NCI-H82 (cell line): ENCODE measurements around the gene RPS6KL1.
A peak's percentile ranks its signal among the peaks of the same experiment; 100 is the strongest.

ENCODE experiments used
- DNase-seq: peaks from one replicate; lab custom pipeline; 2025; lab: John Stamatoyannopoulos, UW

The RPS6KL1 gene

GRCh38 chr14:74951443-74952179, 28.6 kb upstream of the RPS6KL1 start:
- no peak for DNase-seq

DNA sequence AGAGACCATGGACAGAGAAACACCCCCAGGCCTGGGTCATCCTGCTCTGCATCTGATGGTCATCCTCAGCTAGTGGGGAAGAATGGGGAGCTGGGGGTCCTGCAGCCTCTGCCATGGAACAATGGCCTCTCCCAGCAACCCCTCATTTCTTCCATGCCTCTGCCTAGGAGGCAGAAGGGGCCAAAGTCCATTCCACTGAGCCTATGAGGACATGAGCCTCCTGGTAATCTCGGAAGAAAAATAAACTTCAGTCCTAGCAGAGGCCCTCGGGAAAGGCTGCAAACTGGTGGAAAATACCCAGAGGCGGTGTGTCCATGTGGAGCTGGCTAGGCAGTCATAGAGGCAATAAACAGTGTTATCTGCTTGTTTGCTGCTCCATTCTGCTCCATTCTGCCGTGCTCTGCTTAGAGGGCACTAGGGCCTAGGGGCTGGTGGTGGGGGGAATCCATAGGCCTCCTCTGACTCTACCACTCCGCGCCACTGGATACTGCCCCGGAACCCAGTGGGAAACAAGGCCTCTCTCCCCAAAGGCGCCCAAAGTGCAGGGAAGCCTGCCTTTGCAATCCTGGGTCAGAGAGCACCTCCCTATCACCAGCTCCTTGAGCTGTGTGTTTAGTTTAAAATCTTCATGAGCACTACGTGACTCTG, 27.9 kb upstream of the RPS6KL1 start:
- DNase-seq = no peak

GRCh38 chr14:74949859-74950573, 27.0 kb upstream of the RPS6KL1 start:
- no peak for DNase-seq

GRCh38 chr14:74949191-74949601, 26.1 kb upstream of the RPS6KL1 start:
- no peak for DNase-seq

- no peak for DNase-seq
Observed at GRCh38 chr14:74948228-74949175, 25.4 kb upstream of the RPS6KL1 start.

DNA sequence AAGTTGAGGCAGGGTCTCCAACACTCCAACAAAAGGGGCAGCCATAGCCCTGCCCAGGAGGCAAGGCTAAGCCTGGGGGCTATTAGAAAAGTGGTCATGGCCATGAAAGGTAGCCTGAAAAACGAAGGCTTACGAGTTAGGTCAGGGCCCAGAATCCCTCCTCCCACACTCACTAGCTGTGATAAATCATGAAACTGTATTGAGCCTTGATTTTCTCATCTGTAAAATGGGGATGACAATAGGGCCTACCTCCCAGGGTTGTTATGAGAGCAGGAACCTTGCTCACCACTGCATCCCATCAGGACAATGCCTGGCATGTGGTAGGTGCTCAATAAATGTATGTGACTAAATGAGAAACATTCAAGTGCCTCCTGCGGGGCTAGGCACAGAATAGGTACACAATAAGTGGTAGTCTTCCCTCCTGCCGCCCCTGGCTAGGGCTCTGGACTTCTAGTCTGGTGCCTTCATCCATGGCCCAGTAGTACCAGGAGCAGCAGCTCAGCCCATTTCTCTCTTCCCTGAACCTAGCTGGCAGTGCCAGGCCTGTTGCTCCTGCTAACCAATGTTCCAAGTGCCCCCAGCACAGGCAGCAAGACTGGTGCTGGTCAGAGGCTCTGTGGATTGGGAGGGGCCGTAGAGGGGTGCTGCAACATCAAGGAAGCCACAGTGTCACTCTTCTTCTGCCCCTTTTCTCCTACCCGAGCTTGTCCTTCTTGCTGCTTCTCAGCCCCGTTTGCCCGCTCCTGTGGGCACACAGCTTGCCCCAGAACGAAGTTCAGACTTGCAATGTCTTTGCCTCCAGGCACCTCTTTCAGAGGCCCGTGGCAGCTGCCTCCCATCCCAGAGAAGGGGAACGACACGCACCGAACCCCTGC, 24.5 kb upstream of the RPS6KL1 start:
- no peak for DNase-seq

DNA sequence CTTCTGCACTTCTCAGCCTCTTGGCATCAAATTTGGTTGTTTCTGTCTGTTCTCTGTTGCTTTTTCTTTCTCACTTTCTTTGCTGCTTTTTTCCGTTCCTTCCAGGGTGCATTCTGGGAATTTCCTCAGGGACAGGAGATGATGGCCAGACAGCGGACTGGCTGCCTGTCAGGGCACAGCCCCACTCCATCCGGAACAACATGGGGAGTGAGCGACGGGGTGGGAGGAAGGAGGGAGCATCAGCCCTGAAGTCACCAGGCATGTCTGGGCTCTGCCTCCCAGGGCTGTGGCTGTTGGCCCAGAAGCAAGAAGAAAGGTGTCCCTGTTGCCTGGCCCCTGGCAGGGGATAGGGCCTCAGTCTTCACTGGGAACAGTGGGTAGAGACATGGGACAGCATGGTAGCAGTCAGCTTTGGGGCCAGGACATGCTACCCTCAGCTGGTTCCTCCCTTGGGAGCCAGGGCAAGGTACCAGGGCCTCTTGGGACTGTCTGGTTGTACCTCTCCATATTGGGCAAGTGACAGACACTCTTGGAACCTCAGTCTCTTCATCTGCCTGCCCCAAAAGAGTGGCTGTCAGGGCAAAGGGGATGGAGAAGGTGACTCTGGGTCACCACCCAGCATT, 23.7 kb upstream of the RPS6KL1 start:
- DNase-seq = no peak

DNA sequence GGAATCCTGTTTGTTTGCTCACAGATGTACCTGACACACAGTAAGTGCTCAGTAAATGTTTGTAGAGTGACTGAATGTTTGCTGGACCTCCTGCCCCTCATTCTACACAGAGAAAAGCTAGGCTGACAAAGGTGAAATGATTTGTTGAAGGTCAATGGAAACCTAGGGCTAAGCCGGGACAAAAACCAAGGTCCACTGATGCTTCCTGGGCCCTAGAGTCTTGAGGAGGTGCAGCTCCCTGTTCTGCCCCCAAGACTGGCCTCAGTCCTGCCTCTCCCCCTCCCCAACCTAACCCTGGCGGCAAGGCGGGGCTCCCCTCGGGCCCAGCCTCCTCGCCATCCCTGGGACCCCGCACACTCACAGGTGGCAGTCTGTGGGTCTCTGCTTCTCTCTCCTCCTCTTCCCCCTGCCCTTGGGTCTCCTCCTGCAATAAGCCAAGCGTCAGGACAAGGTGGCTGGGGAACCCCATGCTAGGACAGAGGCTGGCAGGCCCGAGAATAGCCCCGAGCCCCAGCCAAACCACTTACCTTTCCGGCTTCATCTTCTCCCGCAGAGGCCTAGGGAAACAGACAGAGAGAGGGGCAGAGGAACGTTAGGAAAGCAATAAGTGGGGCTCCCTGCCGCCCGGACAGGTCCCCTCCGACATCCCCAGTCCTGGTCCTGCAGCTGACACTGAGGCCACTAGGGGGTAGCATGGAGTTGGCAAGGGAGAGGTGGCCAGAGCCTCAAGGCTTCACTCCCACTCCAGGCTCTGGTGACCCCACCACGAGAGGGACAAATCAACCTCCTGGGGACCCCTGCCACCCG, 23.0 kb upstream of the RPS6KL1 start:
- DNase-seq = peak; percentile 79

- DNase-seq = peak; percentile 61
Observed at GRCh38 chr14:74945261-74945851, 22.3 kb upstream of the RPS6KL1 start.

- DNase-seq = no peak
Observed at GRCh38 chr14:74942608-74943007, 19.5 kb upstream of the RPS6KL1 start.

DNA sequence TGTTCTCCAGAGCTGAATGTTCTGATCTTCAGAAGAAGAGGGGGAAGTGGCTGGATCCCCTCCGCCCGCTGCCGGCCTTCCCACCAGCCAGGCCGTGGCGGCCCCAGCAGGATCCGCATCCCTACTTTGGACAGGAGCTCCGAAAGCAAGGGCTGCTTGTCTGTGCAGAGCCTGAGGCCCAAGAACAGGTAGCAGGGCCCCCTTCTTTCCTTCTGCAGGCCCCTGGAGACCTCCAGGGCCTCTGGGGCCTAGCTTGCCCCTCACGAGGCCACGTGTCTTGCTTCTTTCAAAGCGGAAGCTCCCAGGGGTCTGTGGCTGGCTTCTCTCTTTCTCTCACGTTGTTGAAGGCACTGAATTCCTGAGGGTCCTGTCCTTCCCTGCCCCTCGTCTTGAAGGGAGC, 19.1 kb upstream of the RPS6KL1 start:
- no peak for DNase-seq

DNA sequence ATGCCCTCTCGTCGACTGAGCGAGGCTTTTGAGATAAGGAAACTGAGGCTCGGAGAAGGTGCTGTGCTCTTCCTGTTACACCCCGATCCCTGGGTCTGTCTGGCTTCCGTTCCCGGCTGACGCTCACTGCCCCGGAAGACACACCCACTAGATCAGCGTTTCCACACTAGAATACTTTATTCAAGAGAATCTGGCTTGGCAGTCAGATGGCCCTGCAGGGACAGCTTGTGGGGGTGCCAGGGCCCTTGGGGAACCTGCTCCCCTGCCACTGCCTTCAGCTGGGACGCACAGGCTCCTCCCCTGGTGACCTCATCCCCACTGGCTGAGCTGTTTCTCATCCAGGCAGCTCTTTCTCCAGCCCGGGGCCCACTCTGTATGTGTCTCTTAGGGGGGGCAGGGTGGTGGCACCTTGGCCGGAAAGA, 18.6 kb upstream of the RPS6KL1 start:
- no peak for DNase-seq

GRCh38 chr14:74940956-74941565, 18.0 kb upstream of the RPS6KL1 start:
- no peak for DNase-seq

GRCh38 chr14:74938531-74939495, 15.8 kb upstream of the RPS6KL1 start:
- peak; percentile 89 for DNase-seq

- no peak for DNase-seq
Observed at GRCh38 chr14:74937171-74937570, 14.1 kb upstream of the RPS6KL1 start.

DNA sequence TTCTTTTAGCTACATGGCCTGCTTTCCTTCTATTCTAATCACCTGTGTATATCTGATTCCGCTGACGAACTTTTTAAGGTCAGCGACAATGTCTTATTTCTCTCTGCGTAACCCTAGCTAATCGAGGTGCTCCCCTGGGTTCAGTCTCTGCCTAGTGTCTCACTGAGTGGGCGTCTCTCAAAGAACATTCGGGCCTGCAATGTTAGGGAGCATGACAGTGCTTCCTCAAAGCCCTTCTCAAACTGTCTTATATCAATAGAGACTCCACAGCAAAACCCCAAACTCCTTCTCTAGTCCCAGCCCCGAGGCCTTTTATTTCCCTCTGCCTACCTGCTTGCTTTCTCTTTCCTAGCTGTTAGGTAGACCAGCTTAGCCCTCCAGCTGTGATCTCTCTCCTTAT, 13.7 kb upstream of the RPS6KL1 start:
- DNase-seq = no peak

DNA sequence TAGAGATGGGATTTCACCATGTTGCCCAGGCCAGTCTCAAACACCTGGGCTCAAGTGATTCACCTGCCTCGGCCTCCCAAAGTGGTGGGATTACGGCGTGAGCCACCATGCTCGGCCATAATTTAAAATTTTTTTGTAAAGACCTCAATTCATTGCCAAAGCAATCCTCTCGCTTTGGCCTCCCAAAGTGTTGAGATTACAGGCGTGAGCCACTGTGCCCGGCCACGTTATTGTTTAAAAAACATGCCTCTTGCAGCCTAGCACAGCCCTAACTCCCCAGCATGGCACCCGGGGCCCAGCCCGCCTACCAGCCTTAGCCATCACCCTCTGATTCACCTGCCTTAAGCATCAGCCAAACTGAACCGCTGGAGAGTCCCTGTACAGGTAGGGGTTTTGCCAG, 13.1 kb upstream of the RPS6KL1 start:
- DNase-seq = no peak

GRCh38 chr14:74935360-74935680, 12.3 kb upstream of the RPS6KL1 start:
- no peak for DNase-seq
